Rectal smooth muscle tissue (tissue), 1 donor: ENCODE measurements around the gene CIITA.

Source experiments
- H3K27ac ChIP-seq: one replicate; pipeline ENCODE4 v1.7.0; 2013; ENCODE audit warnings: low read depth, low read length, inconsistent platforms
- H3K27me3 ChIP-seq: one replicate; pipeline ENCODE4 v1.7.0; 2013; ENCODE audit warnings: low read length; ENCODE audit not compliant: control insufficient read depth, insufficient read depth
- H3K36me3 ChIP-seq: one replicate; pipeline ENCODE4 v1.7.0; 2013; ENCODE audit warnings: low read length; ENCODE audit not compliant: control insufficient read depth, insufficient read depth
- H3K4me1 ChIP-seq: one replicate; pipeline ENCODE4 v1.7.0; 2013; ENCODE audit warnings: low read length; ENCODE audit not compliant: control insufficient read depth, insufficient read depth
- H3K4me3 ChIP-seq: one replicate; pipeline ENCODE4 v1.7.0; 2013; ENCODE audit warnings: low read length
- H3K9ac ChIP-seq: one replicate; pipeline ENCODE4 v1.7.0; 2013; ENCODE audit warnings: low read length

Gene CIITA

GRCh38 chr16:10892782-10893318 lies 15.8 kb downstream of the CIITA start:
- H3K4me3 ChIP-seq = no peak overlapping the region
- H3K9ac ChIP-seq = no peak overlapping the region
- no peaks in the 10 kb centered on the region for H3K36me3 ChIP-seq
- H3K27ac ChIP-seq = no peak overlapping the region
- H3K27me3 ChIP-seq = no peaks in the 10 kb centered on the region
- H3K4me1 ChIP-seq = no peaks in the 10 kb centered on the region

- Histone ChIP-seq H3K4me1 (no peaks in the 10 kb centered on the region), H3K27me3 (no peaks in the 10 kb centered on the region), H3K4me3 (no peak overlapping the region), H3K9ac (no peak overlapping the region), H3K27ac (no peak overlapping the region), H3K36me3 (no peaks in the 10 kb centered on the region)
Measured at GRCh38 chr16:10895053-10895946, 18.3 kb downstream of the CIITA start.

- H3K4me3 ChIP-seq = no peak overlapping the region
- no peaks in the 10 kb centered on the region for H3K27me3 ChIP-seq
- no peak overlapping the region for H3K27ac ChIP-seq
- H3K9ac ChIP-seq = no peak overlapping the region
- H3K36me3 ChIP-seq = no peaks in the 10 kb centered on the region
- no peaks in the 10 kb centered on the region for H3K4me1 ChIP-seq
Measured at GRCh38 chr16:10896165-10896564, 19.2 kb downstream of the CIITA start.

- H3K4me3 ChIP-seq = no peak overlapping the region
- no peaks in the 10 kb centered on the region for H3K36me3 ChIP-seq
- H3K9ac ChIP-seq = no peak overlapping the region
- no peaks in the 10 kb centered on the region for H3K27me3 ChIP-seq
- H3K27ac ChIP-seq = no peak overlapping the region
- no peaks in the 10 kb centered on the region for H3K4me1 ChIP-seq
Measured at GRCh38 chr16:10896723-10897122, 19.7 kb downstream of the CIITA start.

- H3K27ac ChIP-seq = no peak overlapping the region
- H3K36me3 ChIP-seq = no peaks in the 10 kb centered on the region
- H3K4me3 ChIP-seq = no peak overlapping the region
- no peaks in the 10 kb centered on the region for H3K4me1 ChIP-seq
- no peaks in the 10 kb centered on the region for H3K27me3 ChIP-seq
- no peak overlapping the region for H3K9ac ChIP-seq
Measured at GRCh38 chr16:10897134-10897533, 20.1 kb downstream of the CIITA start.

GRCh38 chr16:10902999-10903398 lies 26.0 kb downstream of the CIITA start:
- H3K36me3 ChIP-seq = peaks cover 3% of the 10 kb centered on the region
- H3K4me3 ChIP-seq = no peak overlapping the region
- no peak overlapping the region for H3K9ac ChIP-seq
- no peaks in the 10 kb centered on the region for H3K4me1 ChIP-seq
- no peaks in the 10 kb centered on the region for H3K27me3 ChIP-seq
- H3K27ac ChIP-seq = no peak overlapping the region

GRCh38 chr16:10906482-10906881 lies 29.5 kb downstream of the CIITA start:
- no peak overlapping the region for H3K27ac ChIP-seq
- no peak overlapping the region for H3K9ac ChIP-seq
- H3K4me3 ChIP-seq = no peak overlapping the region
- H3K36me3 ChIP-seq = peaks cover 3% of the 10 kb centered on the region
- no peaks in the 10 kb centered on the region for H3K4me1 ChIP-seq
- no peaks in the 10 kb centered on the region for H3K27me3 ChIP-seq

- H3K36me3 ChIP-seq = peaks cover 3% of the 10 kb centered on the region
- no peak overlapping the region for H3K9ac ChIP-seq
- H3K4me3 ChIP-seq = no peak overlapping the region
- no peak overlapping the region for H3K27ac ChIP-seq
- H3K4me1 ChIP-seq = no peaks in the 10 kb centered on the region
- no peaks in the 10 kb centered on the region for H3K27me3 ChIP-seq
Measured at GRCh38 chr16:10906914-10907756, 30.1 kb downstream of the CIITA start.

- peaks cover 3% of the 10 kb centered on the region for H3K36me3 ChIP-seq
- H3K9ac ChIP-seq = no peak overlapping the region
- H3K27ac ChIP-seq = no peak overlapping the region
- no peaks in the 10 kb centered on the region for H3K4me1 ChIP-seq
- H3K27me3 ChIP-seq = no peaks in the 10 kb centered on the region
- no peak overlapping the region for H3K4me3 ChIP-seq
Measured at GRCh38 chr16:10907757-10908045, 30.7 kb downstream of the CIITA start.

GRCh38 chr16:10911267-10911666 lies 34.3 kb downstream of the CIITA start:
- Histone ChIP-seq H3K9ac (no peak overlapping the region), H3K27ac (no peak overlapping the region), H3K4me3 (no peak overlapping the region), H3K36me3 (no peaks in the 10 kb centered on the region), H3K4me1 (no peaks in the 10 kb centered on the region), H3K27me3 (no peaks in the 10 kb centered on the region)

GRCh38 chr16:10916534-10916933 lies 39.5 kb downstream of the CIITA start:
- no peaks in the 10 kb centered on the region for H3K27me3 ChIP-seq
- no peak overlapping the region for H3K4me3 ChIP-seq
- no peaks in the 10 kb centered on the region for H3K4me1 ChIP-seq
- no peak overlapping the region for H3K27ac ChIP-seq
- no peak overlapping the region for H3K9ac ChIP-seq
- H3K36me3 ChIP-seq = no peaks in the 10 kb centered on the region

GRCh38 chr16:10918294-10919002 lies 41.4 kb downstream of the CIITA start:
- H3K27ac ChIP-seq = no peak overlapping the region
- no peaks in the 10 kb centered on the region for H3K36me3 ChIP-seq
- no peaks in the 10 kb centered on the region for H3K27me3 ChIP-seq
- no peak overlapping the region for H3K9ac ChIP-seq
- peaks cover 10% of the 10 kb centered on the region for H3K4me1 ChIP-seq
- H3K4me3 ChIP-seq = peak overlapping the region; percentile 25
